Caco-2 (cell line): ENCODE data around the gene DIAPH2. TPM values are rescaled to one million over a fixed set of nuclear protein-coding genes. Genes with fewer than 3 reads are reported as not detected.

Experiments used
- BruUV-seq: library from RNA; stranded (reverse); fragments of 400-500 nt; replicated peaks from 2 replicates; lab custom pipeline; 2021; lab: Mats Ljungman, UMichigan
- CTCF ChIA-PET: fragments of 300-600 bp; sonication (Branson Sonifier 250); formaldehyde crosslinking; loops from one replicate; lab custom pipeline; 2022; ENCODE audit warnings: antibody characterized with exemption; lab: Charles Lee
- POLR2A ChIA-PET: fragments of 300-600 bp; sonication (Branson Sonifier 250); formaldehyde crosslinking; loops from one replicate; lab custom pipeline; 2022; ENCODE audit warnings: antibody characterized with exemption; lab: Charles Lee
- DNase-seq, 2 experiments: peaks; one replicate each; pipeline versions ENCODE4 v3.0.0 to v3.0.0-alpha.2; 2020 to 2022
- H3K27me3 ChIP-seq: replicated peaks from 2 replicates; pipeline ENCODE4 v1.6.0; 2011; ENCODE audit warnings: low read length; ENCODE audit not compliant: control insufficient read depth, insufficient read depth
- H3K36me3 ChIP-seq: 2 replicates; pipeline ENCODE4 v1.5.1; 2011; ENCODE audit warnings: low read length; ENCODE audit not compliant: control insufficient read depth, insufficient read depth
- H3K4me1 ChIP-seq: fragments of 250-450 bp; sonication (Bioruptor Pico); 2 replicates; pipeline ENCODE4 v1.5.1; 2020; ENCODE audit warnings: mild to moderate bottlenecking
- H3K4me3 ChIP-seq: 2 replicates; pipeline ENCODE4 v1.5.1; 2011; ENCODE audit warnings: low read depth, mild to moderate bottlenecking, control low read depth, low read length
- H3K9me3 ChIP-seq: fragments of 250-450 bp; sonication (Bioruptor Pico); 2 replicates; pipeline ENCODE4 v1.5.1; 2020; ENCODE audit warnings: mild to moderate bottlenecking, moderate library complexity
- H3K27ac Mint-ChIP-seq: one replicate; pipeline ENCODE4 v1.8.0; 2022; ENCODE audit warnings: mixed read lengths; ENCODE audit not compliant: unreplicated experiment
- H3K27me3 Mint-ChIP-seq: one replicate; pipeline ENCODE4 v1.8.0; 2022; ENCODE audit warnings: mixed read lengths; ENCODE audit not compliant: insufficient read depth, unreplicated experiment
- H3K36me3 Mint-ChIP-seq: one replicate; pipeline ENCODE4 v1.8.0; 2022; ENCODE audit warnings: mild to moderate bottlenecking, mixed read lengths; ENCODE audit not compliant: insufficient read depth, unreplicated experiment
- H3K4me1 Mint-ChIP-seq: one replicate; pipeline ENCODE4 v1.8.0; 2022; ENCODE audit warnings: low read depth, mixed read lengths; ENCODE audit not compliant: unreplicated experiment
- H3K4me3 Mint-ChIP-seq: one replicate; pipeline ENCODE4 v1.8.0; 2022; ENCODE audit warnings: mild to moderate bottlenecking, moderate library complexity, mixed read lengths; ENCODE audit not compliant: unreplicated experiment
- H3K9me3 Mint-ChIP-seq: one replicate; pipeline ENCODE4 v1.8.0; 2022; ENCODE audit warnings: mixed read lengths; ENCODE audit not compliant: unreplicated experiment
- intact Hi-C: fragments of 100-400 bp; cut with micrococcal nuclease; formaldehyde crosslinking; loops from one replicate; pipeline ENCODE4 v1.10.0; 2022; ENCODE audit not compliant: unreplicated experiment
- total RNA-seq: library from RNA; stranded (reverse); gene quantifications from 2 replicates; pipeline ENCODE4 v1.2.3, GENCODE V29; 2022
- TF ChIP-seq, protein P1 (sequence below), 2 experiments: fragments of 200-600 bp in 1 of 2; IDR thresholded peaks; 1 replicate in 1 of 2; 2 replicates in 1 of 2; pipeline versions ENCODE4 v1.5.1 to v1.8.0; 2011 to 2022; ENCODE audit warnings: antibody characterized with exemption in 1 of 2, control low read depth in 1 of 2, inconsistent platforms in 1 of 2, low read depth in 1 of 2, low read length in 1 of 2, mild to moderate bottlenecking in 1 of 2, moderate library complexity in 1 of 2; ENCODE audit not compliant: insufficient read depth in 1 of 2, severe bottlenecking in 1 of 2, unreplicated experiment in 1 of 2

The DIAPH2 gene
- total RNA-seq, 1 experiment from 2014 or later, result 16.1 TPM

DNA sequence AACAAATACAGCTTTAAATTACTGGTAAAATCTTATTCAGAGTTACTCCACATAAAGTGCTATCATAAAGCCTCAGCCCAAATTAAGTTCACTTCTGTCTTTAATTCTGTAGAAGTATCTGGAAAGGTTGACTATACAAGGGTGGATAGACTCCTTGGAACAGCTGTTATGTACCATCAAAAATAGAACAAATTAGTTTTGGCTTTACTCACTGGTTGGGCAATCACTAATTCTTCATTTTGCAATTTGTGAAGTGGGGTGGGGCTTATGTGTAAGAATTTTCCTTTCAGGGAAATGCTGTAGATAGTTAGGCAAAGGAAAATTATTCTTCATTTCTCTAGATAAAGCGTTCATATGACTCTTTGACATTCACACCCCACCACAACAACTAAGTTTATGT is 7.8 kb downstream of the DIAPH2 start:
- Histone ChIP-seq H3K36me3 (no peaks in the 10 kb centered on the region), H3K4me3 (no peak overlapping the region), H3K27me3 (no peaks in the 10 kb centered on the region), H3K4me1 (no peaks in the 10 kb centered on the region), H3K9me3 (no peaks in the 10 kb centered on the region)
- TF ChIP-seq, protein P1, sequence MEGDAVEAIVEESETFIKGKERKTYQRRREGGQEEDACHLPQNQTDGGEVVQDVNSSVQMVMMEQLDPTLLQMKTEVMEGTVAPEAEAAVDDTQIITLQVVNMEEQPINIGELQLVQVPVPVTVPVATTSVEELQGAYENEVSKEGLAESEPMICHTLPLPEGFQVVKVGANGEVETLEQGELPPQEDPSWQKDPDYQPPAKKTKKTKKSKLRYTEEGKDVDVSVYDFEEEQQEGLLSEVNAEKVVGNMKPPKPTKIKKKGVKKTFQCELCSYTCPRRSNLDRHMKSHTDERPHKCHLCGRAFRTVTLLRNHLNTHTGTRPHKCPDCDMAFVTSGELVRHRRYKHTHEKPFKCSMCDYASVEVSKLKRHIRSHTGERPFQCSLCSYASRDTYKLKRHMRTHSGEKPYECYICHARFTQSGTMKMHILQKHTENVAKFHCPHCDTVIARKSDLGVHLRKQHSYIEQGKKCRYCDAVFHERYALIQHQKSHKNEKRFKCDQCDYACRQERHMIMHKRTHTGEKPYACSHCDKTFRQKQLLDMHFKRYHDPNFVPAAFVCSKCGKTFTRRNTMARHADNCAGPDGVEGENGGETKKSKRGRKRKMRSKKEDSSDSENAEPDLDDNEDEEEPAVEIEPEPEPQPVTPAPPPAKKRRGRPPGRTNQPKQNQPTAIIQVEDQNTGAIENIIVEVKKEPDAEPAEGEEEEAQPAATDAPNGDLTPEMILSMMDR (IDR thresholded peaks at IDR 0.05; ENCODE audit: insufficient read depth in 1 of 2, low read depth in 1 of 2, low read length in 1 of 2, severe bottlenecking in 1 of 2, unreplicated experiment in 1 of 2), result no peak
- Mint-ChIP-seq H3K4me1 (no peaks in the 10 kb centered on the region), H3K36me3 (no peaks in the 10 kb centered on the region), H3K27me3 (no peaks in the 10 kb centered on the region), H3K4me3 (no peak overlapping the region), H3K9me3 (no peaks in the 10 kb centered on the region), H3K27ac (no peak overlapping the region)
- ChIA-PET CTCF (no interaction called here), POLR2A (no interaction called here)
- DNase-seq, result no peak
- intact Hi-C loops, result no loop called here
- no TSS peak for BruUV-seq

DNA sequence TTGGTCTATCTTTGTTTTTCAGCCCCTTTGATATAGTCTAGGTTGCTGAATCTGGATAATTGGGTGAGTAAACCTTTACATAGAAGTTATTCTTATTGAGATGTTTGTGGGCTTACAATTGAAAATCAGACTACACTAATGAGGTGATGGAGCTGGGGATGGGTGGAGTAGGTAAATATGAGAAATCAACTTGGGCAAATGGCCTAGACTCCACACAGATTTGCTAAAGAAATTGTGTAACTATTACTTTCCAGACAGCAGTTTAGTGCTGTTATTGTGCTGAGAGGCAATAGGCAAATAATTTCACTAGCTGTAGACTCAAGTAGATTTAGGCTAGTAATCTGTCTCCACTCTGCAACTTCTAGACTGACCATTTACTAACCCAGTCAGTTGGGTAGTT is 8.2 kb downstream of the DIAPH2 start:
- Histone ChIP-seq H3K36me3 (no peaks in the 10 kb centered on the region), H3K27me3 (no peaks in the 10 kb centered on the region), H3K4me3 (no peak overlapping the region), H3K4me1 (no peaks in the 10 kb centered on the region), H3K9me3 (no peaks in the 10 kb centered on the region)
- POLR2A ChIA-PET, result no interaction called here
- H3K27me3 Mint-ChIP-seq, result no peaks in the 10 kb centered on the region
- no peak for DNase-seq
- no peak overlapping the region for H3K27ac Mint-ChIP-seq
- no peaks in the 10 kb centered on the region for H3K36me3 Mint-ChIP-seq
- intact Hi-C loops, result no loop called here
- CTCF ChIA-PET, result no interaction called here
- H3K4me1 Mint-ChIP-seq, result no peaks in the 10 kb centered on the region
- H3K4me3 Mint-ChIP-seq, result no peak overlapping the region
- no TSS peak for BruUV-seq
- TF ChIP-seq, protein P1 (IDR thresholded peaks at IDR 0.05; ENCODE audit: insufficient read depth in 1 of 2, low read depth in 1 of 2, low read length in 1 of 2, severe bottlenecking in 1 of 2, unreplicated experiment in 1 of 2), result no peak
- no peaks in the 10 kb centered on the region for H3K9me3 Mint-ChIP-seq

DNA sequence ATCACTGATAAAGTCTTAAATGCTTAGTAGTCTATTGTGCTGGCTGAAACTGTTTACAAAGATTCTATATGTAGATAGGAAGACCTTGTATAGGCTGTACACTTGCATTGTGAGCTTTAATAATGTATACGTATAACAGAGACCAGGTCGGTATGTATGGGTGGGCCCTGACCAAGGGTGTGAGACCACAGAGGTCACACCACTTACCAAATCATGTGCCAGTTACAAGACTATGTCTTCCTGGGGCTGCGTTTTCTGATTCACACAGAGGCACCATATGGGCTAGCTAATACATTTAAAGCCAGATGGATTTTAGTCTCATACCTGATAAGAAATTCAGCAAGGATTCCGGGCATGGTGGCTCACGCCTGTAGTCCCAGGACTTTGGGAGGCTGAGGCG is 8.8 kb downstream of the DIAPH2 start:
- no peaks in the 10 kb centered on the region for H3K27me3 ChIP-seq
- TF ChIP-seq, protein P1 (IDR thresholded peaks at IDR 0.05; ENCODE audit: insufficient read depth in 1 of 2, low read depth in 1 of 2, low read length in 1 of 2, severe bottlenecking in 1 of 2, unreplicated experiment in 1 of 2), result no peak
- intact Hi-C loops, result no loop called here
- Mint-ChIP-seq H3K4me1 (no peaks in the 10 kb centered on the region), H3K27me3 (no peaks in the 10 kb centered on the region), H3K27ac (no peak overlapping the region), H3K4me3 (no peak overlapping the region), H3K9me3 (no peaks in the 10 kb centered on the region), H3K36me3 (no peaks in the 10 kb centered on the region)
- no peak for DNase-seq
- POLR2A ChIA-PET, result no interaction called here
- no peaks in the 10 kb centered on the region for H3K4me1 ChIP-seq
- no peak overlapping the region for H3K4me3 ChIP-seq
- CTCF ChIA-PET, result no interaction called here
- no TSS peak for BruUV-seq
- H3K36me3 ChIP-seq, result no peaks in the 10 kb centered on the region
- H3K9me3 ChIP-seq, result no peaks in the 10 kb centered on the region
